Measurements from ENCODE around the gene MYH7B. TPM values are rescaled to one million over a fixed set of nuclear protein-coding genes. Genes with fewer than 3 reads are reported as not detected.

Gene MYH7B
- total and polyA plus RNA-seq, 2 experiments from 2014 or later: 0.10 to 1.1 TPM

GRCh38 chr20:34983995-34984735 is 28.5 kb downstream of the MYH7B start:
- Histone ChIP-seq H2AFZ (no peak overlapping the region), H3K27me3 (ENCODE audit: insufficient read depth) (peaks cover 13% of the 10 kb centered on the region; the same call in 1 of the 2 replicates), H3F3A (replicated peaks; ENCODE audit: low read depth) (0 out of 2 replicates have a peak, but pooled peaks cover 2% of the 10 kb centered on the region), H3K9me2 (ENCODE audit: insufficient read depth) (no peaks in the 10 kb centered on the region), H3K4me1 (ENCODE audit: insufficient read depth) (peaks cover 33% of the 10 kb centered on the region), H3K79me2 (replicated peaks; ENCODE audit: insufficient read depth) (no peaks in the 10 kb centered on the region), H3K4me2 (peak overlapping the region; percentile 69), H3K36me3 (ENCODE audit: insufficient read depth) (no peaks in the 10 kb centered on the region), H3K4me3 (peak overlapping the region; percentile 24; the same call in 1 of the 2 replicates), H3K27ac (ENCODE audit: low read depth) (no peak overlapping the region; the same call in 1 of the 2 replicates), H4K20me1 (replicated peaks; ENCODE audit: insufficient read depth) (no peaks in the 10 kb centered on the region; the same call in 1 of the 2 replicates)
- Mint-ChIP-seq H3K9me3 (no peaks in the 10 kb centered on the region; the same call in 2 of the 3 replicates), H3K4me1 (peaks cover 46% of the 10 kb centered on the region), H3K27me3 (ENCODE audit: insufficient read depth, low read depth, poor library complexity) (peaks cover 20% of the 10 kb centered on the region), H3K36me3 (ENCODE audit: low read depth) (no peaks in the 10 kb centered on the region), H3K4me3 (peak overlapping the region; percentile 20), H3K27ac (no peak overlapping the region)
- TF ChIP-seq ZNF462 (CRISPR knock-in tag; IDR thresholded peaks at IDR 0.05): 0 out of 2 replicates have a peak, but pooled peaks have one; percentile 31
- no peak for TF ChIP-seq EZH2phosphoT487 (IDR thresholded peaks at IDR 0.05; ENCODE audit: unreplicated experiment)
- no peak for TF ChIP-seq REST (IDR thresholded peaks at IDR 0.05; ENCODE audit: unreplicated experiment)
- TF ChIP-seq EZH2 (IDR thresholded peaks at IDR 0.05; ENCODE audit: low read depth, unreplicated experiment): no peak
- peak; percentile 66 for TF ChIP-seq POLR2AphosphoS5 (IDR thresholded peaks at IDR 0.05; ENCODE audit: low read depth)
- TF ChIP-seq ETS1 (IDR thresholded peaks at IDR 0.05): no peak
- 0 out of 2 replicates have a peak, but pooled peaks have one; percentile 3 for TF ChIP-seq ZNF114 (CRISPR knock-in tag; IDR thresholded peaks at IDR 0.05)
- no peak for TF ChIP-seq CREB1 (CRISPR knock-in tag; IDR thresholded peaks at IDR 0.05; ENCODE audit: low read depth)
- TF ChIP-seq ZNF331 (CRISPR knock-in tag; IDR thresholded peaks at IDR 0.05; ENCODE audit: low read depth): no peak
- TF ChIP-seq NANOG (IDR thresholded peaks at IDR 0.05; ENCODE audit: borderline replicate concordance): peak; percentile 43; the same call in 1 of the 2 replicates
- TF ChIP-seq CTCF (conservative IDR thresholded peaks at IDR 0.05; ENCODE audit: low read depth in 2 of 2): no peak
- no peak for TF ChIP-seq JUNB (IDR thresholded peaks at IDR 0.05; ENCODE audit: unreplicated experiment)
- TF ChIP-seq STAT1 (IDR thresholded peaks at IDR 0.05; ENCODE audit: unreplicated experiment): no peak
- DNase-seq (ENCODE audit: low spot score) (peak; percentile 85), ATAC-seq (peak; percentile 71)

Measured in GM23338 (cell line).